Esophagus muscularis mucosa (tissue), 4 donors: ENCODE measurements around the gene ADAMTS9.

Source experiments
- CTCF ChIP-seq, 3 experiments: fragments of 200-600 bp in 2 of 3; fragments of 450-650 bp in 1 of 3; sonication (generic) in 2 of 3; IDR thresholded peaks; one replicate each; pipeline ENCODE4 v1.5.1; 2017 to 2019; ENCODE audit warnings: antibody characterized with exemption in 3 of 3, mild to moderate bottlenecking in 2 of 3, moderate library complexity in 1 of 3
- EP300 ChIP-seq: sonication (generic); formaldehyde crosslinking; IDR thresholded peaks from one replicate; pipeline ENCODE4 v1.6.1; 2017; ENCODE audit warnings: antibody characterized with exemption
- POLR2A ChIP-seq: fragments of 450-650 bp; IDR thresholded peaks from one replicate; pipeline ENCODE4 v1.6.1; 2017; ENCODE audit warnings: antibody characterized with exemption, moderate library complexity, mild to moderate bottlenecking, low read depth
- POLR2AphosphoS5 ChIP-seq, 2 donors: sonication (generic); formaldehyde crosslinking; IDR thresholded peaks; one replicate each; pipeline ENCODE4 v1.6.1; 2017; ENCODE audit warnings: antibody characterized with exemption in 2 of 2

GRCh38 chr3:64539451-64540196, 148.2 kb downstream of the ADAMTS9 start:
- TF ChIP-seq POLR2A = no peak
- no peak for TF ChIP-seq CTCF (IDR thresholded peaks at IDR 0.05)
- peak; percentile 49 to 68 for TF ChIP-seq POLR2AphosphoS5 (IDR thresholded peaks at IDR 0.05)
- TF ChIP-seq EP300 = no peak
